ENCODE data around the gene EDNRA.

The EDNRA gene

DNA sequence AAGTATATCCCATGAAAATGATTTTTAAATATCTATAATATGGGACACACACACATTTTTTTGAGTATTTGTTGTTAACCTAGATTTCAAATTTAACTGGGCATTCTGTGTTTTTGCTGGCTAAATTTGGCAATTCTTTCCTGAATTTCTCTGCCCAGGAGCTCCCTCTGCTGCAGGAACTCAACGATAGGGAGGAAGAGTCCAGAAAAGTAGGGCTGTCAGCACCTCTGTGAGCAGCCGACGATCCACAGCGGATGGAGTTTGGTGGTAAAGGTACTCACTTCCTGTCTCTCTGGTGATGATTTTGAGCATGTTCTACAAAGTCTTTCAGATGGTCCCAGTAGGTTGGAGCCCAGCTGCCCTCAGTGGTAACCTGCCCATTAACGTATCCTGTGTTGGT lies 113.2 kb downstream of the EDNRA start:
- no peak for DNase-seq

Data from CD4-positive, alpha-beta T cell treated with Interleukin-1 beta for 1 hour (primary cell).